ENCODE results near the gene NOL11.

- TF ChIP-seq CTCF (IDR thresholded peaks at IDR 0.05) (no peak), POLR2AphosphoS5 (IDR thresholded peaks at IDR 0.05; ENCODE audit: insufficient read depth in 1 of 2, low read depth in 1 of 2) (no peak), POLR2A (IDR thresholded peaks at IDR 0.05) (no peak)
Measured at GRCh38 chr17:67679721-67680120, 38.0 kb upstream of the NOL11 start.

Measured in vagina (tissue), 2 donors.